H1 (cell line): ENCODE data around the gene RHOG. TPM values are rescaled to one million over a fixed set of nuclear protein-coding genes. Genes with fewer than 3 reads are reported as not detected.

ENCODE experiments used
- CTCF ChIA-PET: fragments of 300-600 bp; sonication (Branson Sonifier 250); formaldehyde crosslinking; loops from one replicate; lab custom pipeline; 2021; ENCODE audit not compliant: partially characterized antibody; lab: Charles Lee
- POLR2A ChIA-PET: fragments of 300-600 bp; sonication (Branson Sonifier 250); formaldehyde crosslinking; loops from one replicate; lab custom pipeline; 2021; ENCODE audit warnings: inconsistent platforms; ENCODE audit not compliant: partially characterized antibody; lab: Charles Lee
- DNase-seq, 2 experiments: peaks; one replicate each; pipeline versions ENCODE4 v3.0.0 to v3.0.0-alpha.2; 2010 to 2022; ENCODE audit warnings: low spot score in 2 of 2, low read depth in 1 of 2, mixed read lengths in 1 of 2
- FAIRE-seq: peaks from 2 replicates; lab custom pipeline; 2011; peaks lifted over from hg19 to GRCh38; lab: Jason Lieb, UNC
- H2AFZ ChIP-seq: 2 replicates; pipeline ENCODE4 v1.8.1; 2012; ENCODE audit warnings: low read length, inconsistent platforms
- H2AK5ac ChIP-seq: 2 replicates; pipeline ENCODE4 v1.6.1; 2013; ENCODE audit warnings: low read depth, low read length
- H2BK120ac ChIP-seq: replicated peaks from 2 replicates; pipeline ENCODE3; 2013; ENCODE audit warnings: low read depth, low read length, inconsistent platforms
- H2BK12ac ChIP-seq: 2 replicates; pipeline ENCODE4 v1.6.1; 2013; ENCODE audit warnings: low read depth, low read length
- H2BK15ac ChIP-seq: 2 replicates; pipeline ENCODE4 v1.6.1; 2013; ENCODE audit warnings: low read length
- H2BK20ac ChIP-seq: 2 replicates; pipeline ENCODE4 v1.6.1; 2013; ENCODE audit warnings: low read length
- H2BK5ac ChIP-seq: 2 replicates; pipeline ENCODE4 v1.6.1; 2013; ENCODE audit warnings: low read depth, low read length
- H3K14ac ChIP-seq: 2 replicates; pipeline ENCODE4 v1.6.1; 2013; ENCODE audit warnings: inconsistent platforms; ENCODE audit not compliant: insufficient read length
- H3K18ac ChIP-seq: 2 replicates; pipeline ENCODE4 v1.6.1; 2013; ENCODE audit warnings: low read length; ENCODE audit errors: extremely low read depth
- H3K23ac ChIP-seq: 2 replicates; pipeline ENCODE4 v1.6.1; 2013; ENCODE audit warnings: inconsistent platforms; ENCODE audit not compliant: insufficient read length
- H3K23me2 ChIP-seq: 2 replicates; pipeline ENCODE4 v1.6.1; 2013; ENCODE audit warnings: low read depth, low read length
- H3K27ac ChIP-seq: 2 replicates; pipeline ENCODE4 v1.6.1; 2011; ENCODE audit warnings: low read depth, low read length, inconsistent platforms
- H3K27me3 ChIP-seq, 4 experiments: replicated peaks in 1 of 4; 1 replicate in 1 of 4; 2 replicates in 3 of 4; pipeline versions ENCODE4 v1.6.1 to v1.8.1; 2011 to 2013; ENCODE audit warnings: low read length in 3 of 4, mild to moderate bottlenecking in 3 of 4, inconsistent platforms in 2 of 4, mixed read lengths in 2 of 4, moderate library complexity in 1 of 4; ENCODE audit not compliant: control insufficient read depth in 3 of 4, insufficient read depth in 3 of 4; ENCODE audit errors: extremely low read depth in 1 of 4
- H3K36me3 ChIP-seq, 4 experiments: 2 replicates each; pipeline versions ENCODE4 v1.6.1 to v1.8.1; 2011 to 2013; ENCODE audit warnings: mild to moderate bottlenecking in 4 of 4, low read length in 3 of 4, moderate library complexity in 2 of 4, control low read depth in 1 of 4, inconsistent platforms in 1 of 4; ENCODE audit not compliant: insufficient read depth in 4 of 4, control insufficient read depth in 2 of 4
- H3K4ac ChIP-seq: replicated peaks from 2 replicates; pipeline ENCODE3; 2013; ENCODE audit warnings: low read length, low read depth, mixed read lengths, inconsistent platforms; ENCODE audit not compliant: insufficient read length
- H3K4me1 ChIP-seq, 4 experiments: replicated peaks in 1 of 4; 1 replicate in 1 of 4; 2 replicates in 3 of 4; pipeline versions ENCODE4 v1.6.1 to v1.8.1; 2011 to 2013; ENCODE audit warnings: low read length in 3 of 4, inconsistent platforms in 2 of 4, mixed read lengths in 1 of 4; ENCODE audit not compliant: insufficient read depth in 4 of 4, control insufficient read depth in 3 of 4
- H3K4me2 ChIP-seq, 2 experiments: 2 replicates each; pipeline versions ENCODE4 v1.6.1 to v1.8.1; 2011 to 2013; ENCODE audit warnings: low read depth in 2 of 2, low read length in 2 of 2, control low read depth in 1 of 2, inconsistent platforms in 1 of 2, mild to moderate bottlenecking in 1 of 2; ENCODE audit not compliant: insufficient read depth in 1 of 2
- H3K4me3 ChIP-seq, 4 experiments: fragments of 200-600, 300-600 bp in 1 of 4; sonication (generic), shearing (Covaris generic), sonication (Bioruptor Twin) in 1 of 4; 2 replicates each; pipeline versions ENCODE4 v1.5.1 to v1.8.1; 2011 to 2016; ENCODE audit warnings: low read length in 4 of 4, low read depth in 3 of 4, control low read depth in 2 of 4, inconsistent platforms in 2 of 4, mild to moderate bottlenecking in 2 of 4, mixed read lengths in 1 of 4, moderate library complexity in 1 of 4; ENCODE audit not compliant: insufficient read depth in 2 of 4; ENCODE audit errors: extremely low read depth in 1 of 4
- H3K56ac ChIP-seq: replicated peaks from 2 replicates; pipeline ENCODE3; 2013; ENCODE audit warnings: low read depth, mild to moderate bottlenecking, mixed read lengths, low read length, inconsistent platforms; ENCODE audit not compliant: insufficient read length
- H3K79me1 ChIP-seq: 2 replicates; pipeline ENCODE4 v1.6.1; 2013; ENCODE audit warnings: low read depth, low read length, control low read depth
- H3K79me2 ChIP-seq, 2 experiments: 2 replicates each; pipeline versions ENCODE4 v1.6.1 to v1.8.1; 2012 to 2013; ENCODE audit warnings: low read length in 2 of 2, mild to moderate bottlenecking in 2 of 2, inconsistent platforms in 1 of 2; ENCODE audit not compliant: insufficient read depth in 2 of 2, control insufficient read depth in 1 of 2
- H3K9ac ChIP-seq, 4 experiments: replicated peaks in 1 of 4; 1 replicate in 1 of 4; 2 replicates in 3 of 4; pipeline versions ENCODE4 v1.6.1 to v1.8.1; 2011 to 2013; ENCODE audit warnings: low read depth in 3 of 4, low read length in 3 of 4, control low read depth in 2 of 4, mild to moderate bottlenecking in 2 of 4, moderate library complexity in 2 of 4, inconsistent platforms in 1 of 4; ENCODE audit errors: extremely low read depth in 1 of 4
- H3K9me3 ChIP-seq, 2 experiments: 2 replicates each; pipeline versions ENCODE4 v1.6.1 to v1.8.1; 2012 to 2013; ENCODE audit warnings: mild to moderate bottlenecking in 2 of 2, moderate library complexity in 2 of 2, control low read depth in 1 of 2, inconsistent platforms in 1 of 2, low read depth in 1 of 2, low read length in 1 of 2, mixed read lengths in 1 of 2; ENCODE audit not compliant: insufficient read depth in 2 of 2
- H4K20me1 ChIP-seq, 2 experiments: replicated peaks in 1 of 2; 2 replicates each; pipeline versions ENCODE3 to v1.8.1; 2011 to 2013; ENCODE audit warnings: inconsistent platforms in 2 of 2, low read length in 2 of 2, mild to moderate bottlenecking in 1 of 2; ENCODE audit not compliant: insufficient read depth in 2 of 2, control insufficient read depth in 1 of 2
- H4K5ac ChIP-seq: 2 replicates; pipeline ENCODE4 v1.6.1; 2013; ENCODE audit warnings: low read length, low read depth, mixed read lengths, inconsistent platforms; ENCODE audit not compliant: insufficient read length
- H4K8ac ChIP-seq: 2 replicates; pipeline ENCODE4 v1.8.0; 2013; ENCODE audit warnings: mild to moderate bottlenecking, moderate library complexity, low read length, inconsistent platforms; ENCODE audit not compliant: insufficient read depth; ENCODE audit errors: extremely low read depth
- H4K91ac ChIP-seq: replicated peaks from 2 replicates; pipeline ENCODE3; 2013; ENCODE audit warnings: low read length, mixed read lengths, inconsistent platforms; ENCODE audit not compliant: insufficient read length
- BRCA1 ChIP-seq: IDR thresholded peaks from 2 replicates; pipeline ENCODE4 v1.6.1; 2012; ENCODE audit warnings: low read depth, low read length, improper control_type of control experiment
- CHD2 ChIP-seq: IDR thresholded peaks from 2 replicates; pipeline ENCODE4 v1.6.1; 2012; ENCODE audit warnings: low read length, improper control_type of control experiment
- CREB1 ChIP-seq: IDR thresholded peaks from 2 replicates; pipeline ENCODE4 v1.6.1; 2012; ENCODE audit warnings: inconsistent platforms
- EGR1 ChIP-seq: IDR thresholded peaks from 2 replicates; pipeline ENCODE4 v1.6.1; 2011; ENCODE audit warnings: low read depth, low read length, borderline replicate concordance
- GTF2F1 ChIP-seq: IDR thresholded peaks from 2 replicates; pipeline ENCODE4 v1.6.1; 2012; ENCODE audit warnings: low read depth, low read length, improper control_type of control experiment, borderline replicate concordance
- KDM4A ChIP-seq: IDR thresholded peaks from one replicate; pipeline ENCODE4 v1.7.1; 2012; ENCODE audit warnings: low read depth, mild to moderate bottlenecking, moderate library complexity, low read length, inconsistent platforms; ENCODE audit not compliant: severe bottlenecking
- MAFK ChIP-seq: IDR thresholded peaks from 2 replicates; pipeline ENCODE4 v1.6.1; 2012; ENCODE audit warnings: low read depth, mild to moderate bottlenecking, improper control_type of control experiment, low read length
- NANOG ChIP-seq: IDR thresholded peaks from 2 replicates; pipeline ENCODE4 v1.6.1; 2011; ENCODE audit warnings: low read length, low read depth, mild to moderate bottlenecking, inconsistent platforms; ENCODE audit not compliant: insufficient read depth, poor library complexity, severe bottlenecking
- POU5F1 ChIP-seq: IDR thresholded peaks from 2 replicates; pipeline ENCODE4 v1.6.1; 2011; ENCODE audit warnings: low read depth, mild to moderate bottlenecking, low read length, moderate library complexity
- RAD21 ChIP-seq, 2 experiments: IDR thresholded peaks in 1 of 2; conservative IDR thresholded peaks in 1 of 2; 2 replicates each; pipeline ENCODE4 v1.6.1; 2011; ENCODE audit warnings: low read depth in 2 of 2, low read length in 2 of 2, improper control_type of control experiment in 1 of 2, inconsistent platforms in 1 of 2, mild to moderate bottlenecking in 1 of 2, moderate library complexity in 1 of 2
- SIN3A ChIP-seq, 2 experiments: IDR thresholded peaks in 1 of 2; conservative IDR thresholded peaks in 1 of 2; 2 replicates each; pipeline ENCODE4 v1.6.1; 2011 to 2012; ENCODE audit warnings: low read length in 2 of 2, improper control_type of control experiment in 1 of 2, low read depth in 1 of 2, mild to moderate bottlenecking in 1 of 2
- SIX5 ChIP-seq: IDR thresholded peaks from 2 replicates; pipeline ENCODE4 v1.6.1; 2011; ENCODE audit warnings: mild to moderate bottlenecking, low read depth, low read length
- WGBS, 2 experiments: shearing (Covaris generic) in 1 of 2; methylation state at CpG; one replicate each; pipeline versions ENCODE4 v1.1.6 to v1.1.7; 2013 to 2015; ENCODE audit warnings: low lambda C conversion rate in 2 of 2, mixed read lengths in 2 of 2, inconsistent platforms in 1 of 2, low coverage in 1 of 2, missing lambda C conversion rate in 1 of 2; ENCODE audit not compliant: insufficient replicate concordance in 2 of 2, insufficient coverage in 1 of 2, insufficient read length in 1 of 2; ENCODE audit errors: extremely low coverage in 1 of 2, missing lambda C conversion rate in 1 of 2; 5-methylcytosine and 5-hydroxymethylcytosine counted together
- polyA plus RNA-seq, 7 experiments: library from polyadenylated mRNA; depleted of rRNA in 3 of 7; stranded (reverse) in 5 of 7; unstranded in 2 of 7; fragments of >200 nt in 5 of 7; fragments of 200-250 nt in 2 of 7; gene quantifications; 1 replicate in 5 of 7; 2 replicates in 1 of 7; 4 replicates in 1 of 7; pipeline versions ENCODE4 v1.2.1 to v1.2.3, GENCODE V29; 2011 to 2013; ENCODE audit warnings: missing spikeins in 2 of 7, mixed read lengths in 2 of 7
- total RNA-seq: library from RNA; stranded (reverse); fragmentation: NEBNext Ultra II Directional; extraction: Animal tissue kit (Norgen Biotek cat#: 25700); gene quantifications from 2 replicates; pipeline ENCODE4 v1.2.1, GENCODE V29; 2021

The RHOG gene
- total and polyA plus RNA-seq, 2 of the 8 experiments (the other 6 are each of a cell fraction or from before 2014, with no cell fraction given) = 28.3 to 69.6 TPM

DNA sequence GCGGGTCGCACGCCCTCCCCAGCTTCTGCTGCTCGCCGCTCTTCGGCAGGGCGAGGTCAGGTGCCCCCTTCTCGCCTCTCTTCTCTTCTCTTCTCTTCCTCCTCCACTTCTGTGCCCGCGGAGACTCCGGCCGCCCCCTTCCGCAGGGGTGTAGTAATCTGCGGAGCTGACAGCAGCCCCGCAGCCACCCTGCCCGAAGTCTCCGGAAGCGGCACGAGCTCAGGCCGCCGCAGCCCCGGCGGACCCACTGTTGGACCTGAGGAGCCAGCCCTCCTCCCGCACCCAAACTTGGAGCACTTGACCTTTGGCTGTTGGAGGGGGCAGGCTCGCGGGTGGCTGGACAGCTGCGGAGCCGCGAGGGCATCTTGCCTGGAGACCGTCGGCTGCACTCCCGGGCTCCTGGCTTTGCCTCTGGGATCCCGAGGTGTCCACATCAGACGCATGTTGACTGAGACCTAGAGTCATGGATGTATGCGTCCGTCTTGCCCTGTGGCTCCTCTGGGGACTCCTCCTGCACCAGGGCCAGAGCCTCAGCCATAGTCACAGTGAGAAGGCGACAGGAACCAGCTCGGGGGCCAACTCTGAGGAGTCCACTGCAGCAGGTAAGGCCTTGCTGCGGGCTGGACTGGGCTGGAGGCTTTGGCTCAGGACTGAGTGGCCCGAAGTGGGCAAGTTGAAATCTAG lies 15.2 kb upstream of the RHOG start:
- Histone ChIP-seq H4K5ac (no peak overlapping the region), H2BK15ac (no peak overlapping the region), H3K4me3 (peak overlapping the region; percentile 47 to 84 (median 72)), H3K27ac (no peak overlapping the region), H3K23me2 (peaks cover 8% of the 10 kb centered on the region; the same call in 1 of the 2 replicates), H2BK120ac (no peak overlapping the region), H3K18ac (no peak overlapping the region), H3K4ac (no peak overlapping the region), H3K4me2 (peak overlapping the region; percentile 74 to 76), H2BK20ac (no peak overlapping the region), H3K79me2 (no peaks in the 10 kb centered on the region), H2AFZ (peak overlapping the region; percentile 24; the same call in 1 of the 2 replicates), H3K9me3 (no peaks in the 10 kb centered on the region), H3K14ac (no peak overlapping the region), H3K56ac (no peak overlapping the region), H3K79me1 (no peaks in the 10 kb centered on the region), H4K91ac (no peak overlapping the region), H2AK5ac (no peak overlapping the region), H2BK12ac (no peak overlapping the region), H3K36me3 (no peaks in the 10 kb centered on the region), H4K8ac (peak overlapping the region; percentile 22; the same call in 1 of the 2 replicates), H3K23ac (no peak overlapping the region), H4K20me1 (no peaks in the 10 kb centered on the region), H3K4me1 (peaks cover 10 to 17% (median 11%) of the 10 kb centered on the region in 4 experiments), H3K27me3 (peaks cover 0 to 13% (median 8%) of the 10 kb centered on the region in 4 experiments; a peak in 5 of 7 replicates), H3K9ac (peak overlapping the region in 1 of 4 experiments; percentile 4; a peak in 2 of 7 replicates), H2BK5ac (no peak overlapping the region)
- DNase-seq (peak in 1 of 2 experiments; percentile 63), FAIRE-seq (no peak)
- 28% methylated on average over 17 of the region's 40 CpGs; no CpG with 5 or more reads in 1 of the 2 experiments for WGBS, 2 experiments
- POLR2A ChIA-PET = interaction anchor here (1.0 to 2.9 kb wide), 6 partner anchors 8 to 29 kb away, joined by 4 to 13 read pairs (median 6); partner anchors contain the start of gene RHOG
- CTCF ChIA-PET = interaction anchor here (0.9 to 20.2 kb wide), 21 partner anchors 13 to 229 kb away, joined by 3 to 422 read pairs (median 8); partner anchors contain the start of genes PGAP2 and RHOG
- no peak for TF ChIP-seq POU5F1
- TF ChIP-seq BRCA1 = no peak
- 0 out of 4 replicates have a peak, but pooled peaks of 1 of the 2 experiments have one; percentile 0 for TF ChIP-seq RAD21 (IDR thresholded peaks at IDR 0.05 in 1 of 2, conservative IDR thresholded peaks at IDR 0.05 in 1 of 2; ENCODE audit: low read depth in 2 of 2, low read length in 2 of 2)
- no peak for TF ChIP-seq EGR1
- TF ChIP-seq MAFK = no peak
- TF ChIP-seq NANOG = no peak
- TF ChIP-seq SIX5 = no peak
- TF ChIP-seq CHD2 = no peak
- 0 out of 4 replicates have a peak, but pooled peaks of 1 of the 2 experiments have one; percentile 39 for TF ChIP-seq SIN3A (conservative IDR thresholded peaks at IDR 0.05 in 1 of 2, IDR thresholded peaks at IDR 0.05 in 1 of 2; ENCODE audit: low read depth in 1 of 2, low read length in 2 of 2)
- TF ChIP-seq CREB1 = no peak
- TF ChIP-seq GTF2F1 = no peak
- peak; percentile 32 for TF ChIP-seq KDM4A
